OCI-LY7 (cell line): ENCODE data around the gene DLGAP3. TPM values are rescaled to one million over a fixed set of nuclear protein-coding genes. Genes with fewer than 3 reads are reported as not detected.
"Not testable (repeated sequence)": the region's sequence is repeated elsewhere in the genome, so short reads cannot be mapped to it uniquely, and the experiment has no call there.

Source experiments
- BruUV-seq: library from RNA; stranded (reverse); fragments of 400-500 nt; replicated peaks from 2 replicates; lab custom pipeline; 2021; lab: Mats Ljungman, UMichigan
- CTCF ChIA-PET: fragments of 300-600 bp; sonication (Branson Sonifier 250); formaldehyde crosslinking; loops from one replicate; lab custom pipeline; 2022; ENCODE audit warnings: antibody characterized with exemption; ENCODE audit not compliant: unreplicated experiment; lab: Charles Lee
- POLR2A ChIA-PET: fragments of 300-600 bp; sonication (Branson Sonifier 250); formaldehyde crosslinking; loops from one replicate; lab custom pipeline; 2022; ENCODE audit warnings: antibody characterized with exemption; lab: Charles Lee
- DNase-seq: peaks from one replicate; pipeline ENCODE4 v3.0.0-alpha.2; 2015; ENCODE audit warnings: low spot score
- H2AFZ ChIP-seq: fragments of 200-600 bp; sonication (generic), shearing (Covaris generic); 2 replicates; pipeline ENCODE4 v1.6.1; 2014; ENCODE audit warnings: mild to moderate bottlenecking, antibody characterized with exemption, low read length, moderate library complexity
- H3K27ac ChIP-seq: fragments of 200-600 bp; sonication (generic); 2 replicates; pipeline ENCODE4 v1.5.1; 2014; ENCODE audit warnings: mixed run types, low read depth, mild to moderate bottlenecking, moderate library complexity, low read length, inconsistent platforms; ENCODE audit not compliant: poor library complexity, severe bottlenecking
- H3K36me3 ChIP-seq: fragments of 200-600 bp; sonication (generic); 2 replicates; pipeline ENCODE4 v1.6.1; 2014; ENCODE audit warnings: mild to moderate bottlenecking, antibody characterized with exemption, low read length, moderate library complexity, mixed read lengths; ENCODE audit not compliant: insufficient read depth
- H3K4me1 ChIP-seq: fragments of 200-600 bp; sonication (generic); 2 replicates; pipeline ENCODE4 v1.5.1; 2014; ENCODE audit warnings: mild to moderate bottlenecking, low read length; ENCODE audit not compliant: insufficient read depth, poor library complexity, severe bottlenecking
- H3K4me2 ChIP-seq: fragments of 200-600 bp; sonication (generic); 2 replicates; pipeline ENCODE4 v1.6.1; 2014; ENCODE audit warnings: mild to moderate bottlenecking, low read length
- H3K4me3 ChIP-seq: fragments of 200-600 bp; sonication (generic); 2 replicates; pipeline ENCODE4 v1.5.1; 2014; ENCODE audit warnings: mild to moderate bottlenecking, low read depth, low read length; ENCODE audit not compliant: poor library complexity, severe bottlenecking
- H3K79me2 ChIP-seq: fragments of 200-600 bp; sonication (generic); 2 replicates; pipeline ENCODE4 v1.6.1; 2016; ENCODE audit warnings: low read depth, mild to moderate bottlenecking, low read length, moderate library complexity, mixed read lengths; ENCODE audit not compliant: insufficient read depth
- H3K9me2 ChIP-seq: fragments of 200-600 bp; sonication (generic); 2 replicates; pipeline ENCODE4 v1.6.1; 2016; ENCODE audit warnings: mild to moderate bottlenecking, low read length, mixed read lengths; ENCODE audit not compliant: insufficient read depth
- H3K9me3 ChIP-seq: fragments of 200-600 bp; sonication (generic); 2 replicates; pipeline ENCODE4 v1.6.1; 2014; ENCODE audit warnings: mild to moderate bottlenecking, mixed run types, low read length, mixed read lengths
- H4K20me1 ChIP-seq: fragments of 200-600 bp; sonication (generic); 2 replicates; pipeline ENCODE4 v1.6.1; 2014; ENCODE audit warnings: mild to moderate bottlenecking, antibody characterized with exemption, low read length, moderate library complexity, mixed read lengths; ENCODE audit not compliant: insufficient read depth
- EZH2phosphoT487 ChIP-seq: fragments of 200-600 bp; sonication (generic); IDR thresholded peaks from 2 replicates; pipeline ENCODE4 v1.6.1; 2018; ENCODE audit warnings: low read depth, borderline replicate concordance, mild to moderate bottlenecking, mixed run types, antibody characterized with exemption, low read length, moderate library complexity, mixed read lengths
- intact Hi-C: fragments of 100-400 bp; cut with micrococcal nuclease; formaldehyde crosslinking; loops from one replicate; pipeline ENCODE4 v1.10.0; 2022; ENCODE audit not compliant: unreplicated experiment
- total RNA-seq, 2 experiments: library from RNA; depleted of rRNA in 1 of 2; stranded (reverse); fragments of >200 nt in 1 of 2; shearing (Covaris generic) in 1 of 2; gene quantifications; 2 replicates each; pipeline ENCODE4 v1.2.3, GENCODE V29; 2014 to 2022
- TF ChIP-seq, protein P1 (sequence below): fragments of 200-600 bp; sonication (generic); conservative IDR thresholded peaks from 2 replicates; pipeline ENCODE4 v1.5.1; 2014; ENCODE audit warnings: mild to moderate bottlenecking, antibody characterized with exemption, low read length, moderate library complexity, mixed read lengths

Gene DLGAP3
- total RNA-seq, 2 experiments from 2014 or later: 0.44 to 0.47 TPM

GRCh38 chr1:34824817-34825454, 104.5 kb downstream of the DLGAP3 start:
- no peak overlapping the region for H3K4me3 ChIP-seq
- intact Hi-C loops: no loop called here
- no peaks in the 10 kb centered on the region for H4K20me1 ChIP-seq
- no peaks in the 10 kb centered on the region for H3K9me3 ChIP-seq
- no peak for DNase-seq
- H3K79me2 ChIP-seq: no peaks in the 10 kb centered on the region
- H3K36me3 ChIP-seq: no peaks in the 10 kb centered on the region
- no peak overlapping the region for H3K4me2 ChIP-seq
- BruUV-seq: no TSS peak
- POLR2A ChIA-PET: interaction anchor here (0.6 to 0.7 kb wide), 2 partner anchors 17 to 788 kb away, joined by 3 read pairs; no protein-coding TSS in a partner anchor
- no peak overlapping the region for H3K27ac ChIP-seq
- TF ChIP-seq, protein P1, sequence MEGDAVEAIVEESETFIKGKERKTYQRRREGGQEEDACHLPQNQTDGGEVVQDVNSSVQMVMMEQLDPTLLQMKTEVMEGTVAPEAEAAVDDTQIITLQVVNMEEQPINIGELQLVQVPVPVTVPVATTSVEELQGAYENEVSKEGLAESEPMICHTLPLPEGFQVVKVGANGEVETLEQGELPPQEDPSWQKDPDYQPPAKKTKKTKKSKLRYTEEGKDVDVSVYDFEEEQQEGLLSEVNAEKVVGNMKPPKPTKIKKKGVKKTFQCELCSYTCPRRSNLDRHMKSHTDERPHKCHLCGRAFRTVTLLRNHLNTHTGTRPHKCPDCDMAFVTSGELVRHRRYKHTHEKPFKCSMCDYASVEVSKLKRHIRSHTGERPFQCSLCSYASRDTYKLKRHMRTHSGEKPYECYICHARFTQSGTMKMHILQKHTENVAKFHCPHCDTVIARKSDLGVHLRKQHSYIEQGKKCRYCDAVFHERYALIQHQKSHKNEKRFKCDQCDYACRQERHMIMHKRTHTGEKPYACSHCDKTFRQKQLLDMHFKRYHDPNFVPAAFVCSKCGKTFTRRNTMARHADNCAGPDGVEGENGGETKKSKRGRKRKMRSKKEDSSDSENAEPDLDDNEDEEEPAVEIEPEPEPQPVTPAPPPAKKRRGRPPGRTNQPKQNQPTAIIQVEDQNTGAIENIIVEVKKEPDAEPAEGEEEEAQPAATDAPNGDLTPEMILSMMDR: no peak
- no peak for TF ChIP-seq EZH2phosphoT487
- H2AFZ ChIP-seq: no peak overlapping the region
- no peaks in the 10 kb centered on the region for H3K9me2 ChIP-seq
- no peaks in the 10 kb centered on the region for H3K4me1 ChIP-seq
- CTCF ChIA-PET: no interaction called here

DNA sequence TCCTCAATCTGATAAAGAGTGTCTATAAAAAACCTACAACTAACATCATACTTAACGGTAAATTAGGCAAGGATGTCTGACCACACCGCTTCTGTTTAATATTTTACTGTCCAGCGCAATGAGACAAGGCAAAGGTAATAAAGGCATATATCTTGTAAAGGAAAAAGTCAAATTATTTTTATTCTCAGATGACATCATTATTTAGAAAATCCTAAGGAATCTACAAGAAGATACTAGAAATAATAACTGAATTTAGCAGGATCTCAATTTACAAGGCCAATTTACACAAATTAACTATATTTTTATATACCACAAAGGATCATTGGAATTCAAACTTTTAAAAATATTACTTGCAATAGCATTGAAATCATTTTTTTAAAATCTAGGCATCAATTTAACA, 107.2 kb downstream of the DLGAP3 start:
- Histone ChIP-seq H3K9me2 (no peaks in the 10 kb centered on the region), H3K9me3 (no peaks in the 10 kb centered on the region), H3K4me1 (no peaks in the 10 kb centered on the region), H4K20me1 (no peaks in the 10 kb centered on the region), H2AFZ (no peak overlapping the region), H3K4me3 (no peak overlapping the region), H3K4me2 (no peak overlapping the region), H3K36me3 (no peaks in the 10 kb centered on the region), H3K27ac (no peak overlapping the region), H3K79me2 (no peaks in the 10 kb centered on the region)
- POLR2A ChIA-PET: no interaction called here
- intact Hi-C loops: no loop called here
- DNase-seq: no peak
- CTCF ChIA-PET: no interaction called here
- no TSS peak for BruUV-seq
- no peak for TF ChIP-seq EZH2phosphoT487
- TF ChIP-seq, protein P1: no peak

DNA sequence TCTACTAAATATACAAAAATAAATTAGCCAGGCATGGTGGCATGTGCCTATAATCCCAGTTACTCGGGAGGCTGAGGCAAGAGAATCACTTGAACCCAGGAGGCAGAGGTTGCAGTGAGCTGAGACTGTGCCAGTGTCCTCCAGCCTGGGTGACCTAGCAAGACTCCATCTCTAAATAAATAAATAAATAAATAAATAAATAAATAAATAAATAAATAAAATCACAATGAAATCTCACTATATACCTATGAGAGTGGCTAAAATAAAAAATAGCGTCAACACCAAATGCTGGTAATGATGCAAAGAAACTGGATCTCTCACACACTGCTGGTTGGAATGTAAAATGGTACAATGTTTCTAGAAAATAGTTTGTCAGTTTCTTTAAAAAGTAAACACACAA, 110.6 kb downstream of the DLGAP3 start:
- H3K9me3 ChIP-seq, DNase-seq, intact Hi-C loops, H3K4me2 ChIP-seq, H3K36me3 ChIP-seq, H3K27ac ChIP-seq, H3K79me2 ChIP-seq, BruUV-seq, H3K4me3 ChIP-seq, CTCF ChIA-PET, H3K9me2 ChIP-seq, H3K4me1 ChIP-seq, H4K20me1 ChIP-seq, POLR2A ChIA-PET, H2AFZ ChIP-seq: not testable (repeated sequence)
